ENCODE results near the gene RBM4. TPM values are rescaled to one million over a fixed set of nuclear protein-coding genes. Genes with fewer than 3 reads are reported as not detected.

Gene RBM4
- total and polyA plus RNA-seq, 2 of the 13 experiments (the other 11 are each of a cell fraction or from before 2014, with no cell fraction given), result 126 to 136 TPM

GRCh38 chr11:66636411-66636810, 2.1 kb upstream of the RBM4 start (continued):
- TF ChIP-seq ZNF546 (CRISPR knock-in tag; conservative IDR thresholded peaks at IDR 0.05), result no peak
- TF ChIP-seq TAF1 (CRISPR knock-in tag; IDR thresholded peaks at IDR 0.05), result no peak
- TF ChIP-seq ZNF703 (CRISPR knock-in tag; IDR thresholded peaks at IDR 0.05; ENCODE audit: borderline replicate concordance), result no peak
- TF ChIP-seq ZBTB21 (CRISPR knock-in tag; IDR thresholded peaks at IDR 0.05), result no peak
- no peak for TF ChIP-seq NR2F1 (CRISPR knock-in tag; IDR thresholded peaks at IDR 0.05)
- no peak for TF ChIP-seq ZNF207 (IDR thresholded peaks at IDR 0.05; ENCODE audit: borderline replicate concordance)
- TF ChIP-seq ZNF616 (CRISPR knock-in tag; IDR thresholded peaks at IDR 0.05; ENCODE audit: low read depth), result no peak

DNA sequence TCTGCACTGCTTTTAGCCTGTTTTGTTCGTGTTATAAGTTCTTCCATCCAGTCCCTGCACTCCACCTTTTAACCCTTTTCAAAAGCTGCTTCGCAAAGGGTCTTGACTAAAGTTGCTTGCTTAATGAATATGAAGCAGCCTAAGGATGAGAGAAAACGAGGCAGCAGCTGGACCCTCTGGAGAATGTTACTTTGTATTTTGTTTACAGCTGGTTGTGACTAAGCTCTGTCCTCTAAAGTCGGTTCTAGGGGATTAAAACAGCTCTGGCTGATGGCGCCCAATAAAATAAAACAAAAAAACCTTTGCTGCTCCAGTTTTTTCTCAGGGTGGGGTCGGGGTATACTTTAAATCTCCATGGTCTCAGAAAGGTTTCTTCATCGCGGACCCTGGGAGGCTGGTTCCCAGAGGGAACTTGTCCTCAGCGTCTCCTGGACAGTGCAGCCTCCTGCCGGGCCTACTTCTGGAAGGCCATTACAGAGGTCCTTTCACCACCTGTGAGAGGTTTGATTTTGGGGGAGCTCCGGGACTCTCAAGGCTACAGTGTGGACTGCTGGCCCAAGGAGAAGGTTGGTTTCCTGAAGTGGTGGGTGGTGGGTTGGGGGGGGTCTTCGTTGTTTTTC, 836 bp upstream of the RBM4 start:
- Histone ChIP-seq H2AFZ (ENCODE audit: low read length) (no peak overlapping the region), H3K4me2 (ENCODE audit: low read depth, low read length) (peak overlapping the region; percentile 88), H3K79me2 (ENCODE audit: insufficient read depth, low read length) (peaks cover 83% of the 10 kb centered on the region), H3K4me3 (replicated peaks in 1 of 3; ENCODE audit: insufficient read depth in 1 of 3, low read depth in 2 of 3, low read length in 3 of 3) (peak overlapping the region; percentile 50 to 96 (median 54)), H4K20me1 (ENCODE audit: insufficient read depth, low read length) (peaks cover 43% of the 10 kb centered on the region), H3K27ac (ENCODE audit: extremely low read length, insufficient read depth, low read length) (peak overlapping the region; percentile 95), H3K36me3 (replicated peaks in 1 of 2; ENCODE audit: control insufficient read depth in 1 of 2, insufficient read depth in 2 of 2, low read length in 2 of 2) (peaks cover 3 to 14% of the 10 kb centered on the region in 2 experiments; a peak in 3 of 5 replicates), H3K9ac (ENCODE audit: insufficient read depth, low read depth, low read length) (peak overlapping the region; percentile 73), H3K4me1 (ENCODE audit: insufficient read depth, low read length) (peaks cover 55% of the 10 kb centered on the region), H3K27me3 (ENCODE audit: control insufficient read depth in 1 of 2, insufficient read depth in 2 of 2, low read length in 2 of 2) (no peaks in the 10 kb centered on the region; a peak in 1 of 5 replicates), H3K9me3 (ENCODE audit: low read length) (no peaks in the 10 kb centered on the region)
- ChIA-PET CTCF (ENCODE audit: low intra/inter-chr PET ratio, low total read pairs) (interaction anchor here (2.1 kb wide), 1 partner anchor 59 kb away, joined by 7 read pairs; no protein-coding TSS in a partner anchor), POLR2A (interaction anchor here (0.8 to 10.0 kb wide), 32 partner anchors 8 to 326 kb away, joined by 3 to 211 read pairs (median 6); partner anchors contain the start of genes ACTN3, BBS1, CCDC87 and CCS)
- in situ Hi-C loops (cut with HindIII; ENCODE audit: extremely low pct_ligation_motif_present, low pct_unique_long_range_greater_than_20kb), result no loop called here
- ATAC-seq (peak; percentile 44), FAIRE-seq (no peak), DNase-seq (ENCODE audit: low spot score) (no peak)
- 53% methylated on average over 9 of the region's 12 CpGs for WGBS (ENCODE audit: low lambda C conversion rate)
- intact Hi-C loops (cut with micrococcal nuclease; ENCODE audit: unreplicated experiment), result loop anchor here (2.0 kb wide), 1 partner anchor 45 kb away; the partner anchor contains the start of genes CCDC87 and CCS
- TSS peak; percentile 96 for BruUV-seq (replicated peaks)
- TF ChIP-seq ZNF318 (CRISPR knock-in tag; IDR thresholded peaks at IDR 0.05), result no peak
- TF ChIP-seq RFX5 (IDR thresholded peaks at IDR 0.05; ENCODE audit: low read depth, low read length), result no peak
- TF ChIP-seq ZSCAN5A (CRISPR knock-in tag; IDR thresholded peaks at IDR 0.05; ENCODE audit: borderline replicate concordance), result 0 out of 2 replicates have a peak, but pooled peaks have one; percentile 19
- TF ChIP-seq KDM5A (IDR thresholded peaks at IDR 0.05; ENCODE audit: borderline replicate concordance, low read length), result no peak
- no peak for TF ChIP-seq ZFP41 (CRISPR knock-in tag; IDR thresholded peaks at IDR 0.05; ENCODE audit: borderline replicate concordance)
- TF ChIP-seq ZBTB20 (CRISPR knock-in tag; IDR thresholded peaks at IDR 0.05; ENCODE audit: borderline replicate concordance, low read depth), result 0 out of 2 replicates have a peak, but pooled peaks have one; percentile 29

Data from HepG2 (cell line).